Measurements from ENCODE around the gene MANSC1. TPM values are rescaled to one million over a fixed set of nuclear protein-coding genes. Genes with fewer than 3 reads are reported as not detected.

The MANSC1 gene
- total RNA-seq, 2 donors from 2014 or later: 8.9 to 12.2 TPM

GRCh38 chr12:12286441-12286840, 63.6 kb downstream of the MANSC1 start:
- WGBS, 2 donors: 89 to 97% methylated on average over 5 of the region's 5 CpGs
- Histone ChIP-seq H3K27ac (no peak overlapping the region), H3K36me3 (replicated peaks in 1 of 2; ENCODE audit: insufficient read depth in 1 of 2, low read depth in 2 of 2) (no peaks in the 10 kb centered on the region), H3K9me3 (no peaks in the 10 kb centered on the region), H3K4me1 (peaks cover 29% of the 10 kb centered on the region), H3K4me3 (no peak overlapping the region), H3K27me3 (no peaks in the 10 kb centered on the region)
- TF ChIP-seq CTCF (IDR thresholded peaks at IDR 0.05) (no peak), POLR2A (IDR thresholded peaks at IDR 0.05) (no peak)
- ATAC-seq (no peak), DNase-seq (no peak)
- intact Hi-C loops (cut with DNase I): no loop called here

GRCh38 chr12:12282761-12283425, 67.1 kb downstream of the MANSC1 start:
- Histone ChIP-seq H3K4me3 (no peak overlapping the region), H3K36me3 (replicated peaks in 1 of 2; ENCODE audit: insufficient read depth in 1 of 2, low read depth in 2 of 2) (no peaks in the 10 kb centered on the region), H3K27ac (peak overlapping the region in 2 of 4 donors; percentile 27 to 69), H3K9me3 (no peaks in the 10 kb centered on the region), H3K27me3 (no peaks in the 10 kb centered on the region), H3K4me1 (peaks cover 29% of the 10 kb centered on the region)
- ATAC-seq: peak; percentile 84
- TF ChIP-seq POLR2A (IDR thresholded peaks at IDR 0.05) (no peak), CTCF (IDR thresholded peaks at IDR 0.05) (no peak)
- intact Hi-C loops (cut with DNase I): no loop called here
- no peak for DNase-seq
- WGBS, 2 donors: 37 to 48% methylated on average over 7 of the region's 7 CpGs

- Histone ChIP-seq H3K9me3 (no peaks in the 10 kb centered on the region), H3K27me3 (no peaks in the 10 kb centered on the region), H3K4me3 (no peak overlapping the region), H3K27ac (peak overlapping the region in 1 of 4 donors; percentile 69), H3K36me3 (replicated peaks in 1 of 2; ENCODE audit: insufficient read depth in 1 of 2, low read depth in 2 of 2) (no peaks in the 10 kb centered on the region), H3K4me1 (peaks cover 29% of the 10 kb centered on the region)
- intact Hi-C loops (cut with DNase I): no loop called here
- 29 to 39% methylated on average over 3 of the region's 3 CpGs for WGBS, 2 donors
- DNase-seq: no peak
- TF ChIP-seq POLR2A (IDR thresholded peaks at IDR 0.05) (no peak), CTCF (IDR thresholded peaks at IDR 0.05) (no peak)
- no peak for ATAC-seq
Measured at GRCh38 chr12:12282202-12282601, 67.8 kb downstream of the MANSC1 start.

GRCh38 chr12:12281134-12281533, 68.9 kb downstream of the MANSC1 start:
- DNase-seq (no peak), ATAC-seq (no peak)
- intact Hi-C loops (cut with DNase I): no loop called here
- no peaks in the 10 kb centered on the region for H3K27me3 ChIP-seq
- H3K27ac ChIP-seq: no peak overlapping the region
- H3K4me1 ChIP-seq: peaks cover 29% of the 10 kb centered on the region
- TF ChIP-seq POLR2A (IDR thresholded peaks at IDR 0.05) (no peak), CTCF (IDR thresholded peaks at IDR 0.05) (no peak)
- H3K9me3 ChIP-seq: no peaks in the 10 kb centered on the region
- 88 to 100% methylated on average over 1 of the region's 1 CpG for WGBS, 2 donors
- H3K36me3 ChIP-seq (replicated peaks in 1 of 2; ENCODE audit: insufficient read depth in 1 of 2, low read depth in 2 of 2): no peaks in the 10 kb centered on the region
- H3K4me3 ChIP-seq: no peak overlapping the region

GRCh38 chr12:12278899-12279298, 71.1 kb downstream of the MANSC1 start:
- ATAC-seq: no peak
- H3K36me3 ChIP-seq (replicated peaks in 1 of 2; ENCODE audit: insufficient read depth in 1 of 2, low read depth in 2 of 2): no peaks in the 10 kb centered on the region
- H3K9me3 ChIP-seq: no peaks in the 10 kb centered on the region
- no peak for DNase-seq
- H3K4me3 ChIP-seq: no peak overlapping the region
- no peaks in the 10 kb centered on the region for H3K27me3 ChIP-seq
- peaks cover 24% of the 10 kb centered on the region for H3K4me1 ChIP-seq
- H3K27ac ChIP-seq: no peak overlapping the region
- intact Hi-C loops (cut with DNase I): loop anchor here (10.0 kb wide), 1 partner anchor 56 kb away; no protein-coding TSS in a partner anchor
- TF ChIP-seq POLR2A (IDR thresholded peaks at IDR 0.05) (no peak), CTCF (IDR thresholded peaks at IDR 0.05) (no peak)
- 48 to 76% methylated on average over 4 of the region's 4 CpGs for WGBS, 2 donors

Measured in body of pancreas (tissue), 4 donors.